ENCODE results near the gene LAIR1. TPM values are rescaled to one million over a fixed set of nuclear protein-coding genes. Genes with fewer than 3 reads are reported as not detected.

The LAIR1 gene
- 11.8 TPM for total RNA-seq
- 21.3 TPM for polyA plus RNA-seq

DNA sequence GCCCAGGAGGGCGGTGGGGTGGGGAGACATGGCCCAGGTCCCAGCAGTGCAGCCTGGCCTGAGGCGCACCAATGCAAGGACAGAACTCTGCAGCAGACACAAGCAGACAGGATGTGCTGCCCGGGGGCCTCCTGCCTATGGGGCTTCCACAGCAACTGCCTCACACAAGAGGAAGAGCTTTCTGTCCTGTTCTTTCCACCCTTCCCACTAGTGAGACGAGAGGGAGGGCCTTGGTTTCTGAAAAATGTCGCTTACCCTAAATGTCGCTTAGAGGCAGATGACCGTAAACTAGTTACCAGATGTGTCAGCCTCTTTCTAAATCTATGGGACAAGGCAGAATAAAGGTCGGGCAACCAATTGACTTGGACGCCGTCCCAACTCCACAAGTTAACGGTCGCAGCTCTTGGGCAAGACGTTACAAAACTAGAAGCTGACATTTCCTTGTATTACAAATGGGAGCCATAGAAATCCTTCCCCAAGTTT lies at the start of gene LAIR1:
LAIR1 (minus strand) TSS at position 157 of the 483 bp plus-strand sequence; CDS start at position 30, 127 bp downstream.
- H3K4me1 ChIP-seq (ENCODE audit: insufficient read depth), result no peaks in the 10 kb centered on the region
- H3K27ac ChIP-seq (ENCODE audit: low read depth), result no peak within 1 kb of the TSS
- 44% methylated on average over 13 of the region's 13 CpGs for WGBS
- no peak within 1 kb of the TSS for H3K4me3 ChIP-seq (ENCODE audit: low read depth, low read length)
- DNase-seq (ENCODE audit: extremely low spot score), result no peak
- no peaks in the 10 kb centered on the region for H3K36me3 ChIP-seq (ENCODE audit: insufficient read depth)

GRCh38 chr19:54414156-54414555 lies 49.4 kb upstream of the LAIR1 start:
- H3K27ac ChIP-seq (ENCODE audit: low read depth), result no peak overlapping the region
- no peak overlapping the region for H3K4me3 ChIP-seq (ENCODE audit: low read depth, low read length)
- H3K4me1 ChIP-seq (ENCODE audit: insufficient read depth), result no peaks in the 10 kb centered on the region
- H3K36me3 ChIP-seq (ENCODE audit: insufficient read depth), result no peaks in the 10 kb centered on the region
- WGBS, result 90% methylated on average over 4 of the region's 4 CpGs
- DNase-seq (ENCODE audit: extremely low spot score), result no peak

GRCh38 chr19:54412877-54413276 lies 48.1 kb upstream of the LAIR1 start:
- H3K4me1 ChIP-seq (ENCODE audit: insufficient read depth), result no peaks in the 10 kb centered on the region
- no peak overlapping the region for H3K4me3 ChIP-seq (ENCODE audit: low read depth, low read length)
- WGBS, result 74% methylated on average over 4 of the region's 4 CpGs
- H3K36me3 ChIP-seq (ENCODE audit: insufficient read depth), result no peaks in the 10 kb centered on the region
- DNase-seq (ENCODE audit: extremely low spot score), result no peak
- H3K27ac ChIP-seq (ENCODE audit: low read depth), result no peak overlapping the region

DNA sequence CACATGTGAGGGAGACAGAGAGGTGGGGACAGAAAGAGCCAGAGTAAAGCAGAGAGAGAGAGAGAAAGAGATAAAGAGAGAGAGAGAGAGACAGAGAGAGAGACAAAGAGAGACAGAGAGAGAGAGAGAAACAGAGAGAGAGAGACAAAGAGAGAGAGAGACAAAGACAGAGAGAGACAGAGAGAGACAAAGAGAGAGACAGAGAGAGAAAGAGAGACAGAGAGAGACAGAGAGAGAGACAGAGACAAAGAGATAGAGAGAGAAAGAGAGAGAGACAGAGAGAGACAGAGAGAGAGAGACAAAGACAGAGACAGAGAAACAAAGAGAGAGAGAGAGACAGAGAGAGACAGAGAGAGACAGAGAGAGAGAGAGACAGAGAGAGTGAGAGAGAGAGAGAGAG lies 46.3 kb upstream of the LAIR1 start:
- Histone ChIP-seq H3K27ac (ENCODE audit: low read depth) (no peak overlapping the region), H3K4me1 (ENCODE audit: insufficient read depth) (no peaks in the 10 kb centered on the region), H3K36me3 (ENCODE audit: insufficient read depth) (no peaks in the 10 kb centered on the region), H3K4me3 (ENCODE audit: low read depth, low read length) (no peak overlapping the region)
- no peak for DNase-seq (ENCODE audit: extremely low spot score)

GRCh38 chr19:54408456-54409026 lies 43.8 kb upstream of the LAIR1 start:
- DNase-seq (ENCODE audit: extremely low spot score), result no peak
- 78% methylated on average over 9 of the region's 9 CpGs for WGBS
- no peaks in the 10 kb centered on the region for H3K36me3 ChIP-seq (ENCODE audit: insufficient read depth)
- no peak overlapping the region for H3K4me3 ChIP-seq (ENCODE audit: low read depth, low read length)
- H3K4me1 ChIP-seq (ENCODE audit: insufficient read depth), result no peaks in the 10 kb centered on the region
- no peak overlapping the region for H3K27ac ChIP-seq (ENCODE audit: low read depth)

DNA sequence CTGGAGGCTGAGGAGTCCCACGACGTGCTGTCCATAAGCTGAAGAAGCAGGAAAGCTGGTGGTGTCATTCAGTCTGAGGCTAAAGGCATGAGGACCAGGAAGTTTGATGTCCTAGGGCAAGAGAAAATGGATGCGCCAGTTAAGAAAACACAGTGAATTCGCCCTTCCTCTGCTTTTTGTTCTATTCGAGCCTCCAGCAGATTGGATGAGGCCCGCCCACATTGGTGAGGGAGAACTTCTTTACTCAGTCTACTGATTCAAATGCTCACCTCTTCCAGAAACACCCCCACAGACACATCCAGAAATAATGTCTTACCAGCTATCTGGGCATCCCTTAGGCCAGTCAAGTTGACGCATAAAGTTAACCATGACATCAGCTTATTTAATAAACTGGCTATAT lies 43.0 kb upstream of the LAIR1 start:
- DNase-seq (ENCODE audit: extremely low spot score), result no peak
- no peak overlapping the region for H3K27ac ChIP-seq (ENCODE audit: low read depth)
- WGBS, result 82% methylated on average over 7 of the region's 7 CpGs
- H3K4me1 ChIP-seq (ENCODE audit: insufficient read depth), result no peaks in the 10 kb centered on the region
- H3K36me3 ChIP-seq (ENCODE audit: insufficient read depth), result no peaks in the 10 kb centered on the region
- H3K4me3 ChIP-seq (ENCODE audit: low read depth, low read length), result no peak overlapping the region

DNA sequence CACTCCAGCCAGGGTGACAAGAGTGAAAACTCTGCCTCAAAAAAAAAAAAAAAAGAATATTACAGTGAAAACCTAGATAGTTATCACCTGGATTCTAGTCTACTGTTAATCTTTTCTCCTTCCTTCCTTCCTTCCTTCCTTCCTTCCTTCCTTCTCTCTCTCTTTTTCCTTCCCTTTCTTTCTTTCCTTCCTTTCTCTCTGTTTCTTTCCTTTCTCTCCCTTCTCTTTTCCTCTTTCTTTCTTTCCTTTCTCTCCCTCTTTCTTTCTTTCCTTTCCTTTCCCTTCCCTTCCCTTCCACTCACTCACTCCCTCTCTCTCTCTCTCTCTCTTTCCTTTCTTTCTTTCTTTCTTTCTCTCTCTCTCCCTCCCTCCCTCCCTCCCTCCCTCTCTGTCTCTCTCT lies 40.9 kb upstream of the LAIR1 start:
- H3K4me3 ChIP-seq (ENCODE audit: low read depth, low read length), result no peak overlapping the region
- H3K27ac ChIP-seq (ENCODE audit: low read depth), result no peak overlapping the region
- DNase-seq (ENCODE audit: extremely low spot score), result no peak
- H3K36me3 ChIP-seq (ENCODE audit: insufficient read depth), result no peaks in the 10 kb centered on the region
- H3K4me1 ChIP-seq (ENCODE audit: insufficient read depth), result no peaks in the 10 kb centered on the region

DNA sequence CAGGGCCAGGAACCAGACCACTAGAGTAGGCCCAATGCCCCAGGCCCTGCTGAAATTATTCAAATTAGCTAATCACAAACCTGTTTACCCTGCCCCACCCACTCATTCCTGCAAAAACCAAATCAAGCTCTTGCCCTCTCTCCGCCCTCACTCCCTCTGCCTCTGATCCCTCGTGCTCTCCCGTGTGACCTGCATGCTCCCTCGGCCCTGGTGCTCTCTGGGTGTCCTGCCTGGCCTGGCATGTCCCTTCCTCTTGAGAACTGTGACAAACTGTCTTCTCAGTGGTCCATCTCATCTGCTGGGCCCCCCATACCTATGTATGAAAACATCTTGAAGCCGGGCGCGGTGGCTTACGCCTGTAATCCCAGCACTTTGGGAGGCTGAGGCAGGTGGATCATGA lies 38.3 kb upstream of the LAIR1 start:
- Histone ChIP-seq H3K27ac (ENCODE audit: low read depth) (no peak overlapping the region), H3K4me1 (ENCODE audit: insufficient read depth) (no peaks in the 10 kb centered on the region), H3K4me3 (ENCODE audit: low read depth, low read length) (no peak overlapping the region), H3K36me3 (ENCODE audit: insufficient read depth) (no peaks in the 10 kb centered on the region)
- 82% methylated on average over 8 of the region's 8 CpGs for WGBS
- no peak for DNase-seq (ENCODE audit: extremely low spot score)

- no peak for DNase-seq (ENCODE audit: extremely low spot score)
- H3K36me3 ChIP-seq (ENCODE audit: insufficient read depth), result no peaks in the 10 kb centered on the region
- no peak overlapping the region for H3K4me3 ChIP-seq (ENCODE audit: low read depth, low read length)
- H3K4me1 ChIP-seq (ENCODE audit: insufficient read depth), result no peaks in the 10 kb centered on the region
- H3K27ac ChIP-seq (ENCODE audit: low read depth), result no peak overlapping the region
- 88% methylated on average over 6 of the region's 6 CpGs for WGBS
Observed at GRCh38 chr19:54400913-54401312, 36.2 kb upstream of the LAIR1 start.

DNA sequence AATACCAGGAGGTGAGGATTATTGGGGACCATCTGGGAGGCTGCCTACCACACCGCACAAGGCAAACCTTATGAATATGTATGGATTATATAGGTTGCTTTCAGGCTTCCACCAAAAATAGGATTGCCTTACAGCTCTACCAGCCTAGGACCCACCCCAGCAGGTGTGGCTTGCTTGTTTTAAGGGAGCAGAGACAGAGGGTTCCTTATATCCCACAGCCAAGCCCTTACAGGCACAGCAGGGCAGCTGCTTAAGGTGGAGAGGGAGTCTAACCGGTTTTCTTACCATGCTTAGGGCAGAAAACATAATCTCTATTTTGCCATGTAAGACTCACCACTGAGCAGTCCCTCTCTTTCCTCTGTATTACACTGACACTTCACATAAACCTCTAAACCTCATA lies 34.5 kb upstream of the LAIR1 start:
- Histone ChIP-seq H3K4me3 (ENCODE audit: low read depth, low read length) (no peak overlapping the region), H3K4me1 (ENCODE audit: insufficient read depth) (no peaks in the 10 kb centered on the region), H3K36me3 (ENCODE audit: insufficient read depth) (no peaks in the 10 kb centered on the region), H3K27ac (ENCODE audit: low read depth) (no peak overlapping the region)
- 45% methylated on average over 2 of the region's 2 CpGs for WGBS
- no peak for DNase-seq (ENCODE audit: extremely low spot score)

DNA sequence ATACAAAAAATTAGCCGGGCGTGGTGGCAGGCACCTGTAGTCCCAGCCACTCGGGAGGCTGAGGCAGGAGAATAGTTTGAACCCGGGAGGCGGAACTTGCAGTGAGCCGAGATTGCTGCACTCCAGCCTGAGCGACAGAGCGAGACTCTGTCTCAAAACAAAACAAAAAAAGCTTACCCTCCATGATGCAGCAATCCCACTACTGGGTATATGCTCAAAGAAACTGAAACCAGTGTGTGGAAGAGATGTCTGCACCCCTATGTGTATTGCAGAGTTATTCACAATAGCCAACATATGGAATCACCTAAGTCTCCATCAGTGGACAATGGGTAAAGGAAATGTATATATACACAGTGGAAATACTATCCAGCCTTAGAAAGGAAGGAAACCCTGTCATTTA lies 31.0 kb upstream of the LAIR1 start:
- Histone ChIP-seq H3K27ac (ENCODE audit: low read depth) (no peak overlapping the region), H3K4me1 (ENCODE audit: insufficient read depth) (no peaks in the 10 kb centered on the region), H3K4me3 (ENCODE audit: low read depth, low read length) (no peak overlapping the region), H3K36me3 (ENCODE audit: insufficient read depth) (no peaks in the 10 kb centered on the region)
- DNase-seq (ENCODE audit: extremely low spot score), result no peak
- 83% methylated on average over 8 of the region's 8 CpGs for WGBS

DNA sequence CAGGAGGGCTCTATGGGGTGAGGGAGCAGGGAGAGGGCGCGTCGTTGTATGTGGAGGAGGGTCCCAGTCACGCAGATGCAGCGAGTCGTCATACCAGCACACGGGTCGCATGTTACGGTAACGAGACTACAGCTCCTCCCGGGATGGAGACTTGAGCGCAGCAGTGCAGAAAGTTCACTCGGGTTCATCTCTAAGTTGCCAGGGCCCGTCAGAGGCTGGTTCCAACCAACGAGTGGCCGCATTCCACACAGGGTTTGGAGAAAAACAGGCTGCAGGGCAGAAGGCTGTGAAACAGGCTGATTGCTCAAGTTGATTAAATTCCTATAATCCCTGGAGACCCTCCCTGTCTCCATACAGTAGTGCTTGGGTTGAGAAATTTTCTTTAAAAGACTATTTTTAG lies 28.6 kb upstream of the LAIR1 start:
- Histone ChIP-seq H3K27ac (ENCODE audit: low read depth) (no peak overlapping the region), H3K4me3 (ENCODE audit: low read depth, low read length) (no peak overlapping the region), H3K4me1 (ENCODE audit: insufficient read depth) (no peaks in the 10 kb centered on the region), H3K36me3 (ENCODE audit: insufficient read depth) (no peaks in the 10 kb centered on the region)
- 77% methylated on average over 16 of the region's 16 CpGs for WGBS
- DNase-seq (ENCODE audit: extremely low spot score), result no peak

DNA sequence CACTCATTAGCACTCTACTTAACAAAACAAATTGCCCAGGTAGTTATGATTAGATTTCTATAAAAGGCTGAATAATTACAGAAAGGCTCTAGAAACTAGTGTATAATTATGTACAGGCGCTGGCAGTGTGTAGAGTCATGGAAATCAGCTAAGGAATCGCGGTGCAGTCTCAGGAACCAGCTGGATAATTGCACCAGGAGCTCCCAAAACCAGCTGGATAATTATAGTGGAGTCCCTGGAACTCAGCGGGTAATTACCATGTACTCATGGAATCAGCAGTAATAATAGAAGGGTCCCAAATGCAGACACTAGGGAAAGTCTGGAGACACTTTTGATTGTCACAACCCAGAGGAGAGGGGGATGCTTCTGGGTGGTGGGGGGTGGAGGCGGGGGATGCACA lies 27.4 kb upstream of the LAIR1 start:
- H3K4me1 ChIP-seq (ENCODE audit: insufficient read depth), result no peaks in the 10 kb centered on the region
- DNase-seq (ENCODE audit: extremely low spot score), result no peak
- no peak overlapping the region for H3K27ac ChIP-seq (ENCODE audit: low read depth)
- WGBS, result 84% methylated on average over 5 of the region's 5 CpGs
- no peaks in the 10 kb centered on the region for H3K36me3 ChIP-seq (ENCODE audit: insufficient read depth)
- no peak overlapping the region for H3K4me3 ChIP-seq (ENCODE audit: low read depth, low read length)

DNA sequence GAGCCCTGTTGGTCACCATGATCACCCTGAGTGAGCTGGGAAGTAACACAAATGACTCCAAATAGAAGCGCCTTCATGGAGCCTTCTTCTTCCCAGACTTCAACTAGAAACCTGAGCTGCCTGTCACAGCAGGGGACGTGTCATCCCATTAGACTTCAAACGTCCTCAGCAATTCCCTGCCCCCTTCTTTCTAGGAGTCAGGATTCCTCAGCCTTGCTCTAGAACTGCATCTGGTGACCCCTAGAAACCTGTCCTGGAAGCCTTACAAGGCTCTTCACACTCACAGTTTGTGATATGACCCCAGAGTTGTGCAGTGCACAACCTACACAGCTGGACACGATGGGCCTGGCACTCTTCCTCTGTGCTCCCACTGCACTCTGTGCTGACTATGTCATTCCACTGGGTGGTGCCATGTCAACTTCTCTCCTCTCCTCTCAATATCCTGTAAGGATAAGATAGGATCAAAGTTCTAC lies 26.9 kb upstream of the LAIR1 start:
- no peak for DNase-seq (ENCODE audit: extremely low spot score)
- Histone ChIP-seq H3K36me3 (ENCODE audit: insufficient read depth) (no peaks in the 10 kb centered on the region), H3K27ac (ENCODE audit: low read depth) (no peak overlapping the region), H3K4me3 (ENCODE audit: low read depth, low read length) (no peak overlapping the region), H3K4me1 (ENCODE audit: insufficient read depth) (no peaks in the 10 kb centered on the region)
- 31% methylated on average over 4 of the region's 4 CpGs for WGBS
